ENCODE measurements around the gene RNF126. TPM values are rescaled to one million over a fixed set of nuclear protein-coding genes. Genes with fewer than 3 reads are reported as not detected.

RNF126 gene
- polyA plus RNA-seq, 1 donor (not counting 4 experiments of a cell fraction or from before 2014, with no cell fraction given) = 8.2 TPM

- peak overlapping the region; percentile 45 for H3K4me2 ChIP-seq (ENCODE audit: control insufficient read depth, extremely low read depth, insufficient read depth, low read depth, low read length)
- dilution Hi-C loops (cut with MboI; ENCODE audit: extremely low pct_ligation_motif_present, low sequenced_read_pairs) = no loop called here
- H2AFZ ChIP-seq (ENCODE audit: control insufficient read depth, low read length) = no peak overlapping the region
- no peaks in the 10 kb centered on the region for H3K79me2 ChIP-seq (ENCODE audit: control insufficient read depth, insufficient read depth, low read length)
- H3K9me1 ChIP-seq (ENCODE audit: control insufficient read depth, extremely low read depth, insufficient read depth, low read length) = no peaks in the 10 kb centered on the region
- FAIRE-seq (no peak), DNase-seq (ENCODE audit: low read depth, low spot score) (no peak)
- H3K9me3 ChIP-seq (ENCODE audit: control insufficient read depth, low read depth, low read length) = no peaks in the 10 kb centered on the region
- no peak for TF ChIP-seq CTCF (optimal IDR thresholded peaks at IDR 0.05 in 1 of 3, IDR thresholded peaks at IDR 0.05 in 1 of 3, conservative IDR thresholded peaks at IDR 0.05 in 1 of 3; ENCODE audit: extremely low read depth in 1 of 3, insufficient read depth in 2 of 3, low read length in 3 of 3)
- TF ChIP-seq EZH2 (IDR thresholded peaks at IDR 0.05; ENCODE audit: low read length) = no peak
- no peak overlapping the region for H3K27ac ChIP-seq (ENCODE audit: control insufficient read depth, insufficient read depth, low read length)
- H3K27me3 ChIP-seq (ENCODE audit: control insufficient read depth, extremely low read depth, insufficient read depth, low read length) = no peaks in the 10 kb centered on the region
- H3K4me1 ChIP-seq (ENCODE audit: control insufficient read depth, extremely low read depth, insufficient read depth, low read length) = peaks cover 4% of the 10 kb centered on the region
- H4K20me1 ChIP-seq (ENCODE audit: control insufficient read depth, extremely low read depth, insufficient read depth, low read length) = no peaks in the 10 kb centered on the region
- no peak overlapping the region for H3K9ac ChIP-seq (ENCODE audit: control insufficient read depth, extremely low read depth, insufficient read depth, low read length)
- peaks cover 0 to 6% of the 10 kb centered on the region in 2 experiments for H3K36me3 ChIP-seq (ENCODE audit: control insufficient read depth in 2 of 2, extremely low read depth in 1 of 2, insufficient read depth in 2 of 2, low read length in 2 of 2)
- peak overlapping the region in 1 of 3 experiments; percentile 40 for H3K4me3 ChIP-seq (ENCODE audit: control insufficient read depth in 2 of 3, extremely low read depth in 1 of 3, insufficient read depth in 2 of 3, low read depth in 1 of 3, low read length in 3 of 3)
These were observed 22.9 kb downstream of the RNF126 start for GRCh38 chr19:640161-640558.

GRCh38 chr19:639253-640160, 23.5 kb downstream of the RNF126 start, which contains the start of gene FGF22:
Gene FGF22 (plus strand): TSS chr19:639879. CDS start chr19:639926, 47 bp downstream.
- Histone ChIP-seq H3K27me3 (ENCODE audit: control insufficient read depth, extremely low read depth, insufficient read depth, low read length) (no peaks in the 10 kb centered on the region), H3K79me2 (ENCODE audit: control insufficient read depth, insufficient read depth, low read length) (no peaks in the 10 kb centered on the region), H3K27ac (ENCODE audit: control insufficient read depth, insufficient read depth, low read length) (no peak within 1 kb of the TSS), H3K9ac (ENCODE audit: control insufficient read depth, extremely low read depth, insufficient read depth, low read length) (peak within 1 kb of the TSS; percentile 41), H3K4me1 (ENCODE audit: control insufficient read depth, extremely low read depth, insufficient read depth, low read length) (peaks cover 4% of the 10 kb centered on the region), H3K36me3 (ENCODE audit: control insufficient read depth in 2 of 2, extremely low read depth in 1 of 2, insufficient read depth in 2 of 2, low read length in 2 of 2) (peaks cover 0 to 4% of the 10 kb centered on the region in 2 experiments), H3K9me3 (ENCODE audit: control insufficient read depth, low read depth, low read length) (no peaks in the 10 kb centered on the region), H3K4me2 (ENCODE audit: control insufficient read depth, extremely low read depth, insufficient read depth, low read depth, low read length) (peak within 1 kb of the TSS; percentile 78), H2AFZ (ENCODE audit: control insufficient read depth, low read length) (peak within 1 kb of the TSS; percentile 56), H3K9me1 (ENCODE audit: control insufficient read depth, extremely low read depth, insufficient read depth, low read length) (no peaks in the 10 kb centered on the region), H3K4me3 (ENCODE audit: control insufficient read depth in 2 of 3, extremely low read depth in 1 of 3, insufficient read depth in 2 of 3, low read depth in 1 of 3, low read length in 3 of 3) (peak within 1 kb of the TSS; percentile 40 to 68 (median 51)), H4K20me1 (ENCODE audit: control insufficient read depth, extremely low read depth, insufficient read depth, low read length) (no peaks in the 10 kb centered on the region)
- DNase-seq (ENCODE audit: low read depth, low spot score) (no peak), FAIRE-seq (no peak)
- dilution Hi-C loops (cut with MboI; ENCODE audit: extremely low pct_ligation_motif_present, low sequenced_read_pairs) = no loop called here
- no peak for TF ChIP-seq CTCF (optimal IDR thresholded peaks at IDR 0.05 in 1 of 3, IDR thresholded peaks at IDR 0.05 in 1 of 3, conservative IDR thresholded peaks at IDR 0.05 in 1 of 3; ENCODE audit: extremely low read depth in 1 of 3, insufficient read depth in 2 of 3, low read length in 3 of 3)
- no peak for TF ChIP-seq EZH2 (IDR thresholded peaks at IDR 0.05; ENCODE audit: low read length)
